Measurements from ENCODE around the gene LTC4S.

The LTC4S gene

DNA sequence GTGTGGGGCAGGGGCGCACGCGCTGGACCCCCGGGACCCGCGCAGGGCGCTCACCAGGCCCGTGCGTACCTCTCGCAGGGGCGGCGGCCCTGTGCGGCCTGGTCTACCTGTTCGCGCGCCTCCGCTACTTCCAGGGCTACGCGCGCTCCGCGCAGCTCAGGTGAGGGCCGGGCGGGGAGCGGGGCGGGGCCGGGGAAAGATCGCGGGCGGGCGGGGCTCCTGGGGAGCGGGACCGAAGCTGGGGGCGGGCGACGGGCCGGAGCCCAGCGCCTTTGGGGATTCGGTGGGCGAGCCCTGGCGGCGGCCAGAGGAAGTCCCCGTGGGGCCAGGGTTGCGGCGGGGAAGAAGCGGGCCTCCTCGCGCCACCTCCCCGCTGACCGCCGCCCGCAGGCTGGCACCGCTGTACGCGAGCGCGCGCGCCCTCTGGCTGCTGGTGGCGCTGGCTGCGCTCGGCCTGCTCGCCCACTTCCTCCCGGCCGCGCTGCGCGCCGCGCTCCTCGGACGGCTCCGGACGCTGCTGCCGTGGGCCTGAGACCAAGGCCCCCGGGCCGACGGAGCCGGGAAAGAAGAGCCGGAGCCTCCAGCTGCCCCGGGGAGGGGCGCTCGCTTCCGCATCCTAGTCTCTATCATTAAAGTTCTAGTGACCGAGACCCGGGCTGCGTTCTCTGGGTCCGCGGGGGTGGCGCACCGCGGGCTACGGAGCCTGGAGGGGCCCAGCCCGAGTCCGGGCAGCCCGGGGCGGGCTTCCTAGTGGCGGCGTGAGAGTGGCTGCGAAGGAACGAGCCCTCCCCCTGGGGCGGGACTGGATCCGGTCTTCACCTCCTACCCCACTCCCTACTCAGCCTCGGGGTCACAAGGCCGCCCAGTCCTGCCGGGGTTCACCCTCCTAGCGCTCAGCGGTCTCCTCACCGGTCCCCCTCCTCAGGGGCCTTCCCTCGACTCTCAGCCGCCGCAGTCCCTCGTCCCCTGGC lies 2.4 kb downstream of the LTC4S start:
- peak; percentile 64 for DNase-seq

DNA sequence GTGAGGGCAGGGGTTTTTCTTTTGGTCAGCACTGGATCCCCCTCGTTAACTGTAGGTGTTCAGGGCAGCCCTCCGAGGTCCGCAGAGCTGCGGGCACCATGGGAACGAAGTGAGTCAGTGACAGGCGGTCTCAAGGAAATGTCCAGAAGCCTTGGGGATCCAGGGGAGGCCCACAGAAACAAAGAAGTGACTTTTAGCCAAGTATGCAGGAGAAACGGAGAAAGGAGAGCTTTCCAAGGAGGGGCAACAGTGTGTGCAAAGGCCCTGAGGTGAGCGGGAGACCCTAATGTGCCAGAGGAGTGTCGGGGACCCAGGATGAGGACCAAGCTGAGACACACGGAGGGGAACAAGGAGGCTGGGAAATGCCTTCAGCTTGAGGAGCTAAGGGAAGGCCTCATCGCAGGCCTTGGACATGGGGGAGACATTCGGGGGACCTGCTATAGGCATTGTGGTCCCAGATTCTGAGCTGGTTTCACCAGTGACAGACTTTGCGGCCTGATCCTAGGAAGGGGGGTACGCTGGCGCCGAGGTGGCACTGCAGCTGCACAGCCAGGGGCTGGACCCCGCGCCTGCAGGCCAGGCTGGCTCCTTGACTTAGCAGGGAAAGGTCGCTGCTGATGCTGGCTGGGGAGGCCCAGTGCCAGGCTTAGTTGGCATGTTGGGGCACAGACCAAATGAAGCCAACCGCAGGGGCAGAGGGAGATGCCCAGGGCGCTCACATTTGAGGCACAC lies 3.3 kb downstream of the LTC4S start:
- DNase-seq = no peak

DNA sequence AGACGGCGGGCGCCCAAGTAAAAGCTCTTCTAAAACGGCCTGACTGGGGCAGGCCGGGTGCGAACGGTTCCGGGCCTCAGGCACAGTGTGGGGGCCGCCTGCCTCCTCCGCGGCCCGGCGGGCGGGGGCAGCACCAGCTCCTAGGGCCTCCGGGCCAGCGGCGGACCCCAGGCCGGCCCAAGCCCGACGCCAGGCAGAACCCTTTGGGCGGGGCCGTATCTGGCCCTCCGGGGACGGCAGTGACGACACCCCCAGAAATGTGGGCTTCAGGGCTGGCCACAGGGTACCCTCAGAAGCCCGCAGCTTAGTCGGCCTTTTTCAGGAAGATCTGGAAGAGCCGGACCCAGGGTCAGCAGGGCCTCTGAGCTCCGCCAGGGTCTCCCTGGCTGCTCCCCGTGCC lies 4.0 kb downstream of the LTC4S start:
- DNase-seq = no peak

DNA sequence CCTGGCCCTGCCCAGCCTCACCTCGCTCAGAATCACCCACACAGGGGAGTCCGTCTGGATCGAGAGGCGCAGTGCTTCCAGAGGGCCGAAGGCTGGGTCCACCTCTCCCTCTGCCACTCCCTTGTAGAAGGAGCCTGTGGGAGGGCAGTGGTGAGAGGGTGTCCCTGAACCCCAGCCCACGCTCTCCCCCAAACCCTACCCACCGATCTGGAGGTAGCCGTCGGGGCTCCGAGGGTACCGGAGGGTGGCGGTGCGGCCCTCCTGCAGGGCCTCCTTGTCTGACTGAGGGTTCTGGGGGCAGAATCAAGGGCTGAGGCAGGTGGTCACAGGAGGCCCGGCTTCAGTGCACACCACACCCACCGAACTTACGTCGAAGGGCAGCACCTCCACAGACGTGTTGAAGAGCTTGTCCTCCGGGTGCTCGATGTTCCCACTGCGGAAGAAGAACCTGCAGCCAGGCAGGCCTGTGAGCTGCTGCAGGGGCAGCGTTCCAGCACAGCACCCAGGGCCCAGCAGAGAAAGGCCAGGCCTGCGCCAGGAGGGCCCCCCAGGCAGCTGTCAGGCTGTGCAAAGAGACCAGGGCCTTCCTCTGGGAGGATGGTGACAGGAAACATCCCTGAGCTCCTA lies 4.5 kb downstream of the LTC4S start:
- DNase-seq = no peak

DNA sequence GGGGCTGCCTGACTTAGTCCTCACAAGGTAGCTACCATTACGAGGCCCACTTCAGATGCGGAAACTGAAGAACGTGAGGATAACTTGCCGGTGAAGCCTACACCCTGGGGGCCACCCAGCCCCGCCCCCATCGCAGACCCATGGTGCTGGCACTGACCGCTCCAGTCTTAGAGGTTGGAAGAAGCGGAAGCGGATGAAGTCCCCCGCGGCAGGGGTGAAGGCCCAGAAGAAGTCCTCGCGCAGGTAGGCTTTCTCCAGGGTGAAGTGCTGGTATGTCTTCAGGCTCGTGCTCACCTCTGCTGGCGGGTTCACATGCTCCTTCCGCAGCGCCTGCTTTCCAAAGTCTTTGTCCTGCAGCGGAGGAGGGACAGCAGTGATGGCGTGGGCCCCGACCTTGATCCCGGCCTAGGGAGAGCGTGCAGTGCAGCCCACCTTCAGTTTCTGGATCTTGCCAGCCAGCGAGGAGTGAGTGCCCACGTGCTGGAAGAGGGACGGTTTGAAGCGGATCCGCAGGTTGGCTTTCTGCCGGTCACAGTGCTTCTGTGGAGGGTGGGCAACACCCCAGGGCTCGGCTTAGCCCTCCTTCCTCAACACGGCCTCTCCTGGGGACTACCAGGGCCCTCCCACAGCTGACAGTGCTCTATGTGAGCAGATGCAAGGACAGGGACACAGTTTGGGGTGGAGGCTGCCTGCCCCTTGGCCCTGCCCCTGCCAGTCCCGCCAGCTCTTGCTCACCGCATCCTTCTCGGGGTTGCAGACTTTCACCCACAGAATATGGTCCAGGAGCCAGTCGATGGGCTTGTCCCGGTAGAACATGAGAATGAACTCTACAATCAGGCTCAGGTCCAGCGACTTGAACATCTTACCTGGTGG lies 5.2 kb downstream of the LTC4S start:
- DNase-seq = no peak

DNA sequence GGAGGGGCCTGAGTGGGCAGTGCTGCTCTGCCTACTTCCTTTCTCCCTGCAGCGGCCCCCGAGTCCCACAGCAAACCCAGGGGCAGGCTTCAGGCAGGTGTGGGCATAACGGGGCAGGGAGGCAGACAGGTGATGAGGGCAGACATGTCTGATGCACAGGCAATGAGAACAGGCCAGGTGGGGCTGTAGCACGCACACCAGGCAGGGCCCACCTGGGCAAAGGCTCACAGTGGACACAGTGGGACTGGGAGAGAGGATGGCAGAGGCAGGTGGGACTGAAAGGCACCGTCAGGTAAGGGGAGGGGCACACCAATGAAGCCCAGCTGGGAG lies 5.8 kb downstream of the LTC4S start:
- DNase-seq = no peak

DNA sequence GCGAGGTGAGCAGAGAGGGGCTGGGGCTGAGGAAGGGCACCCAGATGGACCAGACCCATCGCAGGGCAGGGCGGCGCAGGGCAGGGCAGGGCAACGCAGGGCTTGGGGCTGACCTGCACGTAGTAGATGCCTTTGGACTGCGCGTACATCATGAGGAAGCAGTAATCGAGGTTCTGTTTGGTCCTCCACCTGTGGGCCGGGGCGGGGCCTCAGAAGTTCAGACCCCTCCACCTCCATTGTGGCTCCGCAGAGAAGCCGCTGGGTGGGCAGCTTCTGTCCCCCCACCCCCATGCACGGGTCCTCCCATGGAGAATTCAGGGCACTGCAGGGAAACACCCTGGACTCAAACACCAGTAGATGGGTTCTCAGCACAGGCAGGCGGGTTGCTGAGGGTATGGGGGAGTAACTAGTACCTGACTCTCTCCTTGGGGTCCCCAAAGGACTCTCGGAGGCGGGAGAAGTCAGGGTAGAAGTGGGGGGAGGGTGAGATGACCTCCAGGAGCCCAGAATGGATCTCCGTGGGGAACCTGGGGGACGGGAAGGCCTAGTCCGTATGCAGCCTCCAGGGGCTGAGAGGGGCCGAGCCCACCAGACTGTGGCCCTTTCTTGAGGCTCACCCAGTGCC lies 6.4 kb downstream of the LTC4S start:
- DNase-seq = no peak

DNA sequence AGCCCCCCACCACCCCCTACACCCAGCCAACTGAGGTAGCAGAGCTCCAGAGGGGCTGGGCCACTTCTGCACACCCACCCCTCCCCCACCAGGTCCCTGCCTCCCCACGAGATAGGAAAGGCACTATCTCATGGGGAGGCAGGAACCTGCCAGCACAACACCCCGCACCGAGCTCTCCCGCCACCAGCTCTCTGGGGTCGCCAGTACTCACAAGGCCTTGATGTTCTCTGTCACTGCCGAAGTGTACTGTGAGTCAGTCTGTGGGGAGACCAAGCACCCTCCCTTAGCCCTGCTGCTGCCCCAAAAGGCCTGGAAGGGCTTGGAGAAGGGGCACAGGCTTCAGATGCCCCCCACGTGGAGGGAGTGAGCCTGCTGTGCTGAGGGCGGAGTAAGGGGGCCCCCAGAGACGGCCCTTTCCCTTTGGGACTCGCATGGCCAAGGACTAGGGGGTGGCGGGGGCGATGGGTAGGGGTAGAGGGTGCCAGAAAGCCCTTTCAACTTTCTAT lies 7.0 kb downstream of the LTC4S start:
- no peak for DNase-seq

DNA sequence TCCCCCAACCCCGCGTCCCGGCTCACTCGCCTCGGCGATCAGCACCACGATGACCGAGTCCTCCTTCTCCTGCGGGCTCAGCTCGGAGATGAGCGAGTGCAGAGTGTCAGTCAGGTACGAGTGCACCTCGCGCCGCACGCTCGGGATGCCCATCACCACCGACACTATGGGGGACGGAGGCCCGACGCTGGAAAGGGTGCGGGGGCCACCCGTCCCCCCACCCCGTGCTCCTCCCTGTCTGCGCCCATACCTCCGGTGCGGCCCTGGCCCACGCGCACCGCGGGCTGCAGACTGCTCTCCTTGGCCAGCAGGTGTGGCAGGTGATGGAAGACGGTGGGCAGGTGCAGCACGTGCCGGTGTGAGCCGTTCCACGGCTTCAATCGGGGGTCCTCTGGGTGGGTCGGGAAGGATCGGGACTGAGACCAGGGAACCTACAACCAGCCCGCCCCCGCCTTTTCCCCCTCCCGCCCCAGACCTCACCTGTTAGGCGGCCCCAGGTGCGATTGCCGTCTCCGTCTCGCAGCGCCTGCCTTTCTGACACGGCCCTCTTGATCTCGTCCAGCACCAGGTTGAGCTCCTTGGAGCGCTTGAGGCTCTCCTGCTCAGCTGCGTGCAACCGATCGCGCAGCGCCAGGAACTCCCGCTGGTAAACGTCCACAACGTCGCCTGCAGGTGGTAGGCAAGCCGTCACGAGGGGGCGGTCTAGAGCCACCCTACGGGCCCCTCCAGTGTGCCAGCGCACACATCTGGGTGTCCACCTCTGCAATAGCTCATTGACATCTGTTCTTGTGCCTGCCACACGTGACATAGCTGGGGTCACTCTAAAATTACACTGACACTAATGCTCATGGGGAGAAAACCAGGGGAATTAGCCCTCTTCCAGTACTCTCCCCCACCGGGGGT lies 7.8 kb downstream of the LTC4S start:
- DNase-seq = no peak

DNA sequence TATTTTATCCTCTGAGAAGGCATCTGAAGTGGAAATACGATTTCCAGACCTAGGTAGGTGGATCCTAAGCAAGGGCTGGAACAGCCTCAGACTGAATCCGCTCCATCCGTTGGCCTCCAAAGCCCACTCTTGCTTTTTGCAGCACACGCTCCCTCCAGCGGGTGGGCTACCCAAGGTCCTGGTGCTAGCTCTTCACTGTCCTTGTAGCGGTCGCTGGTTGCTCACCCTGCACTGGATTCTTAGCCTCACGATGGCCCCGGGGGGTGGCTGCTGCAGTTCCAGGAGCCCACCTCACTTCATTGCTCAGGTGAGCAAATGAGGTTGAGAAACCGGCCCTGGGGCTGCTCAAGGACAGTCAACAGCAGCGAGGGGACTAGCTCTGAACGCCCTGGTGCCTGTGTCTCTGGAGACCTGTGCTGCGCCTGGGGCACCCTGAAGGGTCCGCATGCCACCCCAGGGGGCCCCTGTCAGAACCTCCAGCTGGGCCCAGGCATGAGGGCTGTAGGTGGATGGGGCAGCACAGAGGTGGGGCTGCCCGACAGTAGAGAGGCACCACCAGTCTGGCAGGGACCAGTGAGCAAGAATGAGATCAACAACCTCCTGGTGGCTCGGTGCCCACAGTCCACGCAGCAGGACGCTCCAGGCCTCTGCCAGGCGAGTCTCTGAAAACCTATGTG lies 8.6 kb downstream of the LTC4S start:
- no peak for DNase-seq

DNA sequence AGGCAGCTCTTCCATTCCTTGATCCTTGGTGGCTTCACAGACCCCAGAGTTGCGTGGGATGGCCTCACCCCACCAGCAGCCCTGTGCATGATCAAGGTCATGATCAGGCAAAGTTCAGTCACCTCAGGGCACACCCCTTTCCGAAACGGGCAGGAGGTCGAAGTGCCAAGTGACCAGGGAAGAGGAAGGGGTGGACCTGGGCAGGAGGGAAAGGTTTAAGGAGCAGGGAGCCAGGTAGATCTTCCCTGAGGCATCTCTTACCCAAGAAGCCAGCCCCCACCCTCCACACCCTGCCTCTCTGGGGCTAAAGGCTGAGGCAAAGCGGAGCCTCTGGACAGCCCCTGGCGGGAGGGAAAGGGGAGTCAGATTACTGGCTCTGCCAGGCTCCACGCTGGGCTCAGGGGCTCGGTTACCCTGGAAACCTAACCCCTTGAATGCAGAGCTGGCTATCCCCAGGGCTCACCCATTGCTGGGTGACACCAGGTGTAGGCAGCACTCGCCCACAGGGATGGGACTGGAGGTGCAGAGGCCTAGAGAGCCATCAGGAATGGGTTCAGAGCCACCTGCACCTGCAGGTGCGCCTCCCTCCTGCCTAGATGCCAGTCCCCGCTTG lies 9.3 kb downstream of the LTC4S start:
- DNase-seq = peak; percentile 79

DNA sequence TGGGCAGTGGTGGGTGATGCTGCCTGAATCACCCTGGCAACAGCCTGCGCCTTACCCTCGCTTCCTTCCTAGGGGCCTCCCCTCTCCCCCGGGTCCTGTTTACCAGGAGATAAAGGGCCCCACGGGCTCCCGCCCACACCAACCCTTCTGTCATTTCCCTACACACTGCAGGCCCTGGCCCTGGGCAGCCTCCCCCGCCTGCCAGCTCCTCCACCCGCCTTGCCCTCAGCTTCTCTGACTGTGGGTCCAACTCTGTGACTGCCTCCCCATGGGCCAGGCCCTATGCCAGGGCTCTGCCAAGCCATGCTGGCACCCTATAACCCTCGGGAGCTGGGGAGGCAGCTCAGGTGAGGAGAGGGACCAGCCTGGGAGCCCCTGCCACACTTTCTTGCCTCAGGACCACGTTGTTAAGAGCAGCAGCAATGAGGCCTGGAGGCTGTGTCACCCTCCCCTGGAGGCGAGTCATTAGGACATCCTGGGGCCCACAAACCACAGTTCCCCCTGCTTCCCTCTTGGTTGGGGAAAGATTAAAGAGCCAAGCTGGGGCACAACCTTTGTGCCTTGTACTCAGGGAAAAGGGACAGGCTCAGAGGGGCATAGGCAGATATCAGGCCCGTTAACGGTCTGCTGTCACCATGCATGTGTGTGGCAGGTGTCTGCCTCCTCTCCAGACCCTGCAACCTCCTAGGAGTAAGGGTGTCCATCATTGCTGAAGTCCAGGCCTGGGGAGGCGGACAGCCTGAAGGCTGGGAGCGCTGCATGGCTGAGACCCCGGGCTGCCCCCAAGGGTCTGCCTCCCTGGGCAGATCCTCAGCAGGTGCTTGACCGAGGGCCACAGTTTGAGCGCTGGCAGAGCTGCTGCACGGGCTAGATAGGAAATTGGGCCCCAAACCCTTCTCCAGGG lies 10.1 kb downstream of the LTC4S start:
- DNase-seq = no peak

DNA sequence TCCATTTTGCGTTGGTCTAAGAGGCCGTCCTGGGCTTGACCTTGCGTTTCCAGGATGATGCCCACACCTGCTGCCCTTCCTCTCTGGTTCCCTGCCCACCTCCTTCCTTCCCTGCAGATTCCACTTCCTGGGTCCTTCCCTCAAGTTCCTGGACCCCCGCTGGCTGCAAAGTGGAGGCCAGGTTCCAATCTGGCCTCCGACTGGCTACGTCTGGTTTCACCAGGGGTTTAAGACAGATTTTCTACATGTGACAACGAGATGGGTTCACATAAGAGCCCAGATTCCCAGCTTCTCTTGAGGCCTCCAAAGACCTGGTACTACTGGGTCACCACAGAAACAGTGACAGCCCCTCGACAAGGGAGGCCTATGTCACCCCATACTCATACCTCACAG lies 10.8 kb downstream of the LTC4S start:
- DNase-seq = no peak

DNA sequence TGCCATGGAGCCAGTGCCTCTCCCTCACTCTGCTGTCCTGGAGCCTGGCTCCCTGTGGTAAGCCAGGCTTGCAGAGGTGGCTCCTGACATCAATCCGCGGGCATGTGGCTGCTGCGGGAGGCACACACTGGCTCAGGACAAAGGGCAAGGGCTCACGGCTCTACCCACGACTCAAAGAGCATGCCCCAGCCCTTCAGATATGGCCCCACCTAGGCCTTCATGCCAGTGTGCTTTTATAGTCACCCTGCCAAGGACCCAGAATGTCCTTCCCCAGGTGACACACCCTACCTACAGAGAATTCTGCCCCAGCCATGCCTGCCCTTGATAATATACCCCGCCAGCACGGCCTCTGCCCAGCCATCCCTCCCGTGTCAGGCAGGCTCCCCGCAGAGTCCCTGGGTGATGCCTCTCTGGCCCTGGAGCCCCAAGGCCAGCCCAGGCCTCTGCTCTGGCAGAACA lies 11.3 kb downstream of the LTC4S start:
- DNase-seq = no peak

DNA sequence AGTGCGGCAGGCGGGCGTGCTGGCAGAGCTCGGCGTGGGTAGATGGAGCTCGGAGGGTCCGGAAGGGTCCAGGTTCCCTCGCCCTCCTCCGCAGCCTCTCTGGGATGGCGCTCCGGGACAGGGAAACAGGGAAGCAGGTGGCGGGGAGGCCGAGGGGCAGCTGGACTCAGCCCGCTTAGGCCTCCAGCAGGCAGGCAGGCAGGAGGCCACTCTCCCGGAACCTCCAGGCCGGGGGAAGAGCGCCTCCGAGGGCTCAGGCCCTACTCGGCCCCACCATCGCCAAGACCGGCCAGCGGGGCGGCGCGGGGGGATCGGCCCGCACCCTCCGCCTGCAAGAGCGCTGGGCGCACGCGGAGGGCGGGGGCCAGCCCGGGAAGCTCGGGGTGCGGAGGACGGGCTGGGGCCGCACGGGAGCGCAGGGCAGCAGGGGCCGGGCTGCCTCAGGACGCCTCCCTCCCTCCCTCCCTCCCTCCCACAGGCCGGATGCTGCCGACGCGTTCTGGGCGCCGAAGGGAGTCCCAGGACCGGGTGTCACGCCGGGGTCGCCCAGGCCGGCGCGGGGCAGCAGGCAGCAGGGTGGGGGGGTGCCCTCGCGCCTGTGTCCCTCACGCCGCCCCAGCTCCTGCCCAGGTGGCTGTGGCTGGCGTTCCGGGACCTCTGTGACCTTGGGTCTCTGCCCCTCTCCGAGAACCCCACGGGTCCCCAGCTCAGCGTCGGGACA lies 11.9 kb downstream of the LTC4S start:
- no peak for DNase-seq

DNA sequence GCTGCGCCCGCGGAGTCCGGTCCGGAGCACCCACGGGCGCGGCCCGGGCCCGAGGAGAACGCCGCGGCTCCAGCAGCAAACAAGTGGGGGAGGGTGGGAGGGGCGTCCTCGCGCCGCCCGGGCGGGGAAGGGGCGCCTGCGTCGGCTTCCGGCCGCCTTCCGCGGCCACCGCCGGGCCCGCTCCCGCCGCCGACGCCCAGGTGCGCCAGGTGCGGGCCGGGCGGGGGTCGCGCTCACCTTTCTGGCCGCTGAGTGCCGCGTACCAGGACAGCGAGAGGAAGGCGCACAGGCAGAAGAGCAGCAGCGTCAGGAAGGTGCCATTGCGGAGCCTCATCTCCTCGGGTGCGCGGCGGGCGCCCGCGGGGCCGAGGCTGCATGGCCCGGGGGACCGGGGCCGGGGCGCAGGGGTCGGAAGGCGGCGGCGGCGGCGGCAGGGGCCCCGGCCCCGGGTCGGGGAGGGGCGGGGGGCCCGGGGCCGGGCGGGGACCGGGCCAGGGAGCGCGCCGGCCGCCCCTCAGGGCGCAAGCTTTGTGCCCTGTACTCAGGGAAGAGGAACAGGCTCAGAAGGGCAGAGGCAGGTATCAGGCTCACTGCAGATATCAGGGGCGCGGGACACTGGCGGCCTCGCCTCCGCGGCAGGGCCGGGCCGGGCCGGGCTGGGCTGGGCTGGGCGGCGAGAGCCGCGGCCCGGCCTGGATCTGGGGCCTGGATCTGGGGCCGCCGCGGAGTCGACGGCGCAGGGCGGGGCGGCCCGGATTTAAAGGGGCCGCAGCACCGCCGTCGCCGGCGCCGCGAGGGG lies 12.7 kb downstream of the LTC4S start, which contains the start of gene MGAT4B:
MGAT4B (minus strand) TSS at position 617 of the 799 bp plus-strand sequence; CDS start at position 334, 283 bp downstream.
- peak; percentile 37 for DNase-seq
